GM18909 (cell line): ENCODE data around the gene EPB41L3.

Source experiments
- ATAC-seq: cut with Tn5 transposase; IDR thresholded peaks from one replicate; pipeline ENCODE4 v1.9.1; 2021; ENCODE audit warnings: mild to moderate bottlenecking; ENCODE audit not compliant: unreplicated experiment, poor library complexity

EPB41L3 gene

GRCh38 chr18:5457462-5457957, 86.3 kb downstream of the EPB41L3 start:
- no peak for ATAC-seq

- peak; percentile 88 for ATAC-seq
Observed at GRCh38 chr18:5456577-5457461, 87.0 kb downstream of the EPB41L3 start.

GRCh38 chr18:5455674-5456073, 88.1 kb downstream of the EPB41L3 start:
- no peak for ATAC-seq

GRCh38 chr18:5452943-5453443, 90.8 kb downstream of the EPB41L3 start:
- ATAC-seq = no peak

- ATAC-seq = no peak
Observed at GRCh38 chr18:5451871-5452270, 91.9 kb downstream of the EPB41L3 start.

GRCh38 chr18:5451150-5451549, 92.6 kb downstream of the EPB41L3 start:
- no peak for ATAC-seq

- no peak for ATAC-seq
Observed at GRCh38 chr18:5449858-5450509, 93.8 kb downstream of the EPB41L3 start.

GRCh38 chr18:5447442-5447841, 96.4 kb downstream of the EPB41L3 start:
- ATAC-seq = no peak

GRCh38 chr18:5444847-5445246, 99.0 kb downstream of the EPB41L3 start:
- ATAC-seq = peak; percentile 76

GRCh38 chr18:5444269-5444668, 99.5 kb downstream of the EPB41L3 start:
- no peak for ATAC-seq

- peak; percentile 53 for ATAC-seq
Observed at GRCh38 chr18:5439986-5440696, 103.7 kb downstream of the EPB41L3 start.

GRCh38 chr18:5434425-5434824, 109.4 kb downstream of the EPB41L3 start:
- no peak for ATAC-seq

- no peak for ATAC-seq
Observed at GRCh38 chr18:5431836-5432575, 111.8 kb downstream of the EPB41L3 start.

GRCh38 chr18:5430131-5430530, 113.7 kb downstream of the EPB41L3 start:
- ATAC-seq = no peak

- ATAC-seq = no peak
Observed at GRCh38 chr18:5429681-5430080, 114.1 kb downstream of the EPB41L3 start.

GRCh38 chr18:5425721-5426120, 118.1 kb downstream of the EPB41L3 start:
- no peak for ATAC-seq

- ATAC-seq = peak; percentile 53
Observed at GRCh38 chr18:5424903-5425664, 118.7 kb downstream of the EPB41L3 start.

GRCh38 chr18:5422626-5423025, 121.2 kb downstream of the EPB41L3 start:
- no peak for ATAC-seq

GRCh38 chr18:5421981-5422380, 121.8 kb downstream of the EPB41L3 start:
- no peak for ATAC-seq
